C4-2B (cell line): ENCODE results near the gene KCNK4.

Experiments used
- CTCF ChIP-seq: fragments of 450-650 bp; conservative IDR thresholded peaks from 2 replicates; pipeline ENCODE4 v1.5.1; 2017; ENCODE audit warnings: mild to moderate bottlenecking
- ZFX ChIP-seq: fragments of 450-650 bp; IDR thresholded peaks from 2 replicates; pipeline ENCODE4 v1.6.1; 2017

DNA sequence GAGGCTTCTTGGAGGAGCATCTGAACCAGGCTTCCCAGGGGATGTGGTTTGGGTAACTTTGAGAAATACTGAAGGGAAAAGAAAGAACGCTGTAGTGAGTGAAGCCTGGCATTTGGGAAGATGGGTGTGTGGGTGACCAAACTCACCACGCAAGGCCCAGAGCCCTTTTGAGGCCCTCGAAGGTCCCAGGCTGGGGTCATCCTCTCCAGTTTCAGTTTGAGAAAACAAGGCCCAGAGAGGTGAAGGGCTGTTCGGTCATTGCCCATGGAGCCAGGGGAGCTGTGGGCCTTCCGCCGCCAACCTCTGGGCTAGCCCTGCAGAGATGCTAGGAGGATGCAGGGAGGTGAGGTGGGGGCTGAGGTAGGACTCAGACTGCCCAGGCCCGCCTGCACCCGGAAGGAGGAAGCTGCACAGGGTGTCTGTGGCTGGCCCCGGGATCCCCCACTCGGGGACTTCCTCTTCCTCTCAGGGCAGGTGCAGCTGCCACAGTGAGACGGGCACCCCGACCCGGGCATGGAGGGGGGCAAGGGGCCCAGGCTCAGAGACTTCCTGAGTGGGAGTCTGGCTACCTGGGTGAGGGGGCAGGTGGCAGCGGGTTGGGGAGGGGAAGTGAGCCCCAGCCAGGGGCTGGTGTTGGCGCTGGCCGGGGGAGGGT is 48.8 kb downstream of the KCNK4 start, which contains the start of gene CCDC88B:
- TF ChIP-seq CTCF (no peak), ZFX (no peak)
